Mesendoderm (in vitro differentiated cells): ENCODE measurements around the gene SOX12. TPM values are rescaled to one million over a fixed set of nuclear protein-coding genes. Genes with fewer than 3 reads are reported as not detected.
A peak's percentile ranks its signal among the peaks of the same experiment; 100 is the strongest.

Experiments
- DNase-seq: peaks from one replicate; pipeline ENCODE4 v3.0.0; 2013
- H2AK5ac ChIP-seq: 2 replicates; pipeline ENCODE4 v1.6.1; 2013; ENCODE audit warnings: low read length, inconsistent platforms
- H2BK120ac ChIP-seq: 2 replicates; pipeline ENCODE4 v1.6.1; 2013; ENCODE audit warnings: low read depth, mild to moderate bottlenecking, low read length, moderate library complexity, mixed read lengths
- H2BK15ac ChIP-seq: replicated peaks from 2 replicates; pipeline ENCODE4 v1.6.1; 2013; ENCODE audit warnings: low read depth, mild to moderate bottlenecking, moderate library complexity
- H2BK5ac ChIP-seq: 2 replicates; pipeline ENCODE4 v1.6.1; 2013; ENCODE audit warnings: low read length, inconsistent platforms
- H3K18ac ChIP-seq: 2 replicates; pipeline ENCODE4 v1.6.1; 2013; ENCODE audit warnings: mild to moderate bottlenecking, low read length, mixed read lengths
- H3K23ac ChIP-seq: one replicate; pipeline ENCODE4 v1.6.1; 2013; ENCODE audit warnings: low read length
- H3K27ac ChIP-seq: 2 replicates; pipeline ENCODE4 v1.5.1; 2013; ENCODE audit warnings: low read depth, mild to moderate bottlenecking, inconsistent platforms, low read length, moderate library complexity
- H3K27me3 ChIP-seq: 2 replicates; pipeline ENCODE4 v1.6.1; 2013; ENCODE audit warnings: low read length, control low read depth, mild to moderate bottlenecking, inconsistent platforms; ENCODE audit not compliant: insufficient read depth, poor library complexity
- H3K36me3 ChIP-seq: 2 replicates; pipeline ENCODE4 v1.6.1; 2013; ENCODE audit warnings: low read length, inconsistent platforms; ENCODE audit not compliant: control insufficient read depth, insufficient read depth
- H3K4ac ChIP-seq: one replicate; pipeline ENCODE4 v1.6.1; 2013; ENCODE audit warnings: low read depth, mild to moderate bottlenecking, low read length, moderate library complexity
- H3K4me1 ChIP-seq: 2 replicates; pipeline ENCODE4 v1.6.1; 2013; ENCODE audit warnings: low read depth, low read length, inconsistent platforms; ENCODE audit not compliant: control insufficient read depth
- H3K4me2 ChIP-seq: 2 replicates; pipeline ENCODE4 v1.6.1; 2013; ENCODE audit warnings: low read length
- H3K4me3 ChIP-seq: 2 replicates; pipeline ENCODE4 v1.5.1; 2013; ENCODE audit warnings: mild to moderate bottlenecking, low read length
- H3K56ac ChIP-seq: one replicate; pipeline ENCODE4 v1.6.1; 2013; ENCODE audit warnings: low read length
- H3K79me1 ChIP-seq: 2 replicates; pipeline ENCODE4 v1.6.1; 2013; ENCODE audit warnings: low read length, inconsistent platforms
- H3K79me2 ChIP-seq: 2 replicates; pipeline ENCODE4 v1.6.1; 2013; ENCODE audit warnings: mild to moderate bottlenecking, low read length; ENCODE audit not compliant: control insufficient read depth, insufficient read depth
- H3K9ac ChIP-seq: 2 replicates; pipeline ENCODE4 v1.6.1; 2013; ENCODE audit warnings: low read length, inconsistent platforms
- H4K5ac ChIP-seq: one replicate; pipeline ENCODE4 v1.6.1; 2013; ENCODE audit warnings: low read length
- H4K8ac ChIP-seq: one replicate; pipeline ENCODE4 v1.6.1; 2013; ENCODE audit warnings: low read depth, mild to moderate bottlenecking, control low read depth, low read length, moderate library complexity
- WGBS: extraction: QIAGEN DNeasy Blood & Tissue Kit; methylation state at CpG from one replicate; pipeline ENCODE4 v1.1.7; 2013; ENCODE audit warnings: low lambda C conversion rate, missing lambda C conversion rate; ENCODE audit not compliant: insufficient coverage; ENCODE audit errors: extremely low coverage; 5-methylcytosine and 5-hydroxymethylcytosine counted together
- polyA plus RNA-seq, 2 experiments: library from polyadenylated mRNA; stranded (reverse); fragments of 200-250 nt; gene quantifications; one replicate each; pipeline ENCODE4 v1.2.3, GENCODE V29; 2013

The SOX12 gene
- 15.5 TPM for polyA plus RNA-seq (2013, experiment 1 of 2)
- polyA plus RNA-seq (2013, experiment 2 of 2): 15.5 TPM

- peak; percentile 97 for DNase-seq
- no CpG with 5 or more reads among the region's 106 CpGs for WGBS
Measured at GRCh38 chr20:325045-325888, at the start of gene SOX12. SOX12 (plus strand) TSS chr20:325552; CDS start chr20:325925, 373 bp downstream.

GRCh38 chr20:275791-276190 lies 49.6 kb upstream of the SOX12 start:
- Histone ChIP-seq H3K4me3 (no peak overlapping the region), H2BK120ac (no peak overlapping the region), H3K79me1 (no peaks in the 10 kb centered on the region), H4K5ac (no peak overlapping the region), H2BK5ac (no peak overlapping the region), H3K4me1 (no peaks in the 10 kb centered on the region), H3K27ac (no peak overlapping the region), H4K8ac (no peak overlapping the region), H3K36me3 (no peaks in the 10 kb centered on the region), H2AK5ac (no peak overlapping the region), H3K9ac (no peak overlapping the region), H3K56ac (no peak overlapping the region), H3K4me2 (no peak overlapping the region), H3K79me2 (no peaks in the 10 kb centered on the region), H3K27me3 (no peaks in the 10 kb centered on the region), H2BK15ac (no peak overlapping the region), H3K18ac (no peak overlapping the region), H3K23ac (no peak overlapping the region), H3K4ac (no peak overlapping the region)
- WGBS: no CpG with 5 or more reads among the region's 7 CpGs
- no peak for DNase-seq

More at GRCh38 chr20:325045-325888, at the start of gene SOX12:
- Histone ChIP-seq H3K27ac (peak within 1 kb of the TSS; percentile 96), H3K79me2 (peaks cover 15% of the 10 kb centered on the region), H3K4ac (peak within 1 kb of the TSS; percentile 46), H3K9ac (peak within 1 kb of the TSS; percentile 95), H4K5ac (no peak within 1 kb of the TSS), H2AK5ac (no peak within 1 kb of the TSS), H3K27me3 (no peaks in the 10 kb centered on the region), H2BK15ac (no peak within 1 kb of the TSS), H3K36me3 (peaks cover 3% of the 10 kb centered on the region), H2BK120ac (no peak within 1 kb of the TSS), H2BK5ac (peak within 1 kb of the TSS; percentile 90), H4K8ac (no peak within 1 kb of the TSS), H3K4me2 (peak within 1 kb of the TSS; percentile 70), H3K18ac (peak within 1 kb of the TSS; percentile 88), H3K4me3 (peak within 1 kb of the TSS; percentile 85), H3K4me1 (no peaks in the 10 kb centered on the region), H3K79me1 (peaks cover 12% of the 10 kb centered on the region), H3K56ac (peak within 1 kb of the TSS; percentile 98), H3K23ac (peak within 1 kb of the TSS; percentile 92)

GRCh38 chr20:276620-277495 lies 48.5 kb upstream of the SOX12 start:
- no peak overlapping the region for H3K27ac ChIP-seq

GRCh38 chr20:277496-277781 lies 47.9 kb upstream of the SOX12 start:
- Histone ChIP-seq H4K8ac (no peak overlapping the region), H3K4me2 (no peak overlapping the region), H3K79me2 (no peaks in the 10 kb centered on the region), H3K27ac (no peak overlapping the region), H3K4me3 (no peak overlapping the region), H2BK120ac (no peak overlapping the region), H2AK5ac (no peak overlapping the region), H3K23ac (no peak overlapping the region), H3K9ac (no peak overlapping the region), H4K5ac (no peak overlapping the region), H3K36me3 (no peaks in the 10 kb centered on the region), H3K18ac (no peak overlapping the region), H3K79me1 (no peaks in the 10 kb centered on the region), H3K4me1 (no peaks in the 10 kb centered on the region), H2BK15ac (no peak overlapping the region), H2BK5ac (no peak overlapping the region), H3K4ac (no peak overlapping the region), H3K27me3 (no peaks in the 10 kb centered on the region), H3K56ac (no peak overlapping the region)
- DNase-seq: no peak
- WGBS: no CpG with 5 or more reads among the region's 3 CpGs

More at GRCh38 chr20:276620-277495, 48.5 kb upstream of the SOX12 start:
- H2AK5ac ChIP-seq: no peak overlapping the region
- H2BK15ac ChIP-seq: no peak overlapping the region
- no peak overlapping the region for H2BK120ac ChIP-seq
- H3K9ac ChIP-seq: no peak overlapping the region
- no peak overlapping the region for H3K4me3 ChIP-seq
- no peak overlapping the region for H3K56ac ChIP-seq
- no peak overlapping the region for H2BK5ac ChIP-seq
- no peak overlapping the region for H3K4ac ChIP-seq
- no peak overlapping the region for H3K4me2 ChIP-seq
- no peak overlapping the region for H3K23ac ChIP-seq
- H3K79me2 ChIP-seq: no peaks in the 10 kb centered on the region
- no peaks in the 10 kb centered on the region for H3K4me1 ChIP-seq
- no peaks in the 10 kb centered on the region for H3K79me1 ChIP-seq
- WGBS: no CpG with 5 or more reads among the region's 12 CpGs
- no peak overlapping the region for H3K18ac ChIP-seq
- H4K8ac ChIP-seq: no peak overlapping the region
- H3K36me3 ChIP-seq: no peaks in the 10 kb centered on the region
- DNase-seq: no peak
- no peak overlapping the region for H4K5ac ChIP-seq
- no peaks in the 10 kb centered on the region for H3K27me3 ChIP-seq

- Histone ChIP-seq H3K4me3 (no peak overlapping the region), H2BK15ac (no peak overlapping the region)
Measured at GRCh38 chr20:278181-278580, 47.2 kb upstream of the SOX12 start.

More at GRCh38 chr20:278181-278580, 47.2 kb upstream of the SOX12 start:
- no peaks in the 10 kb centered on the region for H3K4me1 ChIP-seq
- H3K9ac ChIP-seq: peak overlapping the region; percentile 38
- no peaks in the 10 kb centered on the region for H3K79me1 ChIP-seq
- no peak overlapping the region for H3K23ac ChIP-seq
- H3K27me3 ChIP-seq: no peaks in the 10 kb centered on the region
- no peak overlapping the region for H2AK5ac ChIP-seq
- no peak overlapping the region for H3K56ac ChIP-seq
- no peak overlapping the region for H4K8ac ChIP-seq
- H2BK120ac ChIP-seq: no peak overlapping the region
- no CpG with 5 or more reads among the region's 5 CpGs for WGBS
- no peaks in the 10 kb centered on the region for H3K79me2 ChIP-seq
- no peaks in the 10 kb centered on the region for H3K36me3 ChIP-seq
- DNase-seq: no peak
- no peak overlapping the region for H2BK5ac ChIP-seq
- H3K27ac ChIP-seq: no peak overlapping the region
- no peak overlapping the region for H3K18ac ChIP-seq
- peak overlapping the region; percentile 16 for H3K4me2 ChIP-seq
- H3K4ac ChIP-seq: no peak overlapping the region
- no peak overlapping the region for H4K5ac ChIP-seq
